Measurements from ENCODE around the gene LEFTY2.
"Not testable (repeated sequence)": the region's sequence is repeated elsewhere in the genome, so short reads cannot be mapped to it uniquely, and the experiment has no call there.

LEFTY2 gene

GRCh38 chr1:225972344-225973152 lies 31.5 kb upstream of the LEFTY2 start:
- ATAC-seq = no peak

GRCh38 chr1:225970592-225971157 lies 29.7 kb upstream of the LEFTY2 start:
- ATAC-seq = not testable (repeated sequence)

More at GRCh38 chr1:225972344-225973152, 31.5 kb upstream of the LEFTY2 start:
- TF ChIP-seq TOX (CRISPR knock-in tag; IDR thresholded peaks at IDR 0.05; ENCODE audit: borderline replicate concordance) (no peak), CSDC2 (CRISPR knock-in tag; IDR thresholded peaks at IDR 0.05) (no peak)
- TF ChIP-seq, protein P1, sequence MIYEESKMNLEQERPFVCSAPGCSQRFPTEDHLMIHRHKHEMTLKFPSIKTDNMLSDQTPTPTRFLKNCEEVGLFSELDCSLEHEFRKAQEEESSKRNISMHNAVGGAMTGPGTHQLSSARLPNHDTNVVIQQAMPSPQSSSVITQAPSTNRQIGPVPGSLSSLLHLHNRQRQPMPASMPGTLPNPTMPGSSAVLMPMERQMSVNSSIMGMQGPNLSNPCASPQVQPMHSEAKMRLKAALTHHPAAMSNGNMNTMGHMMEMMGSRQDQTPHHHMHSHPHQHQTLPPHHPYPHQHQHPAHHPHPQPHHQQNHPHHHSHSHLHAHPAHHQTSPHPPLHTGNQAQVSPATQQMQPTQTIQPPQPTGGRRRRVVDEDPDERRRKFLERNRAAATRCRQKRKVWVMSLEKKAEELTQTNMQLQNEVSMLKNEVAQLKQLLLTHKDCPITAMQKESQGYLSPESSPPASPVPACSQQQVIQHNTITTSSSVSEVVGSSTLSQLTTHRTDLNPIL (CRISPR knock-in tag; IDR thresholded peaks at IDR 0.05; ENCODE audit: low read depth) = no peak

DNA sequence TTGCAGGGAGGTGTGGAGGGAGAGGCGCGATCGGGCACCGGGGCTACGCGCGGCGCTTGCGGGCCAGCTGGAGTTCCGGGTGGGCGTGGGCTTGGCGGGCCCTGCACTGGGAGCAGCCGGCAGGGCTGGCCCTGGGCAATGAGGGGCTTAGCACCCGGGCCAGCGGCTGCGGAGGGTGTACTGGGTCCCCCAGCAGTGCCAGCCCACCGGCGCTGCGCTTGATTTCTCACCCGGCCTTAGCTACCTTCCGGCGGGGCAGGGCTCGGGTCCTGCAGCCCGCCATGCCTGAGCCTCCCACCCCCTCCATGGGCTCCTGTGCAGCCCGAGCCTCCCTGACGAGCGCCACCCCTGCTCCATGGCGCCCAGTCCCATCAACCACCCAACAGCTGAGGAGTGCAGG lies 28.7 kb upstream of the LEFTY2 start:
- not testable (repeated sequence) for ATAC-seq

- no peak for ATAC-seq
- TF ChIP-seq ZFP30 (CRISPR knock-in tag; IDR thresholded peaks at IDR 0.05) (no peak), ISL1 (CRISPR knock-in tag; IDR thresholded peaks at IDR 0.05) (no peak), PATZ1 (CRISPR knock-in tag; IDR thresholded peaks at IDR 0.05; ENCODE audit: borderline replicate concordance) (no peak), ZNF70 (CRISPR knock-in tag; IDR thresholded peaks at IDR 0.05) (no peak), TOX (CRISPR knock-in tag; IDR thresholded peaks at IDR 0.05; ENCODE audit: borderline replicate concordance) (no peak), OSR1 (CRISPR knock-in tag; IDR thresholded peaks at IDR 0.05) (no peak), TCF4 (CRISPR knock-in tag; IDR thresholded peaks at IDR 0.05; ENCODE audit: borderline replicate concordance) (no peak), SNAI2 (CRISPR knock-in tag; IDR thresholded peaks at IDR 0.05) (no peak), ESRRG (CRISPR knock-in tag; IDR thresholded peaks at IDR 0.05) (no peak), ZFP3 (CRISPR knock-in tag; IDR thresholded peaks at IDR 0.05) (no peak), ARNTL (CRISPR knock-in tag; IDR thresholded peaks at IDR 0.05; ENCODE audit: borderline replicate concordance, low read depth) (no peak), CSDC2 (CRISPR knock-in tag; IDR thresholded peaks at IDR 0.05) (no peak)
- TF ChIP-seq, protein P2, sequence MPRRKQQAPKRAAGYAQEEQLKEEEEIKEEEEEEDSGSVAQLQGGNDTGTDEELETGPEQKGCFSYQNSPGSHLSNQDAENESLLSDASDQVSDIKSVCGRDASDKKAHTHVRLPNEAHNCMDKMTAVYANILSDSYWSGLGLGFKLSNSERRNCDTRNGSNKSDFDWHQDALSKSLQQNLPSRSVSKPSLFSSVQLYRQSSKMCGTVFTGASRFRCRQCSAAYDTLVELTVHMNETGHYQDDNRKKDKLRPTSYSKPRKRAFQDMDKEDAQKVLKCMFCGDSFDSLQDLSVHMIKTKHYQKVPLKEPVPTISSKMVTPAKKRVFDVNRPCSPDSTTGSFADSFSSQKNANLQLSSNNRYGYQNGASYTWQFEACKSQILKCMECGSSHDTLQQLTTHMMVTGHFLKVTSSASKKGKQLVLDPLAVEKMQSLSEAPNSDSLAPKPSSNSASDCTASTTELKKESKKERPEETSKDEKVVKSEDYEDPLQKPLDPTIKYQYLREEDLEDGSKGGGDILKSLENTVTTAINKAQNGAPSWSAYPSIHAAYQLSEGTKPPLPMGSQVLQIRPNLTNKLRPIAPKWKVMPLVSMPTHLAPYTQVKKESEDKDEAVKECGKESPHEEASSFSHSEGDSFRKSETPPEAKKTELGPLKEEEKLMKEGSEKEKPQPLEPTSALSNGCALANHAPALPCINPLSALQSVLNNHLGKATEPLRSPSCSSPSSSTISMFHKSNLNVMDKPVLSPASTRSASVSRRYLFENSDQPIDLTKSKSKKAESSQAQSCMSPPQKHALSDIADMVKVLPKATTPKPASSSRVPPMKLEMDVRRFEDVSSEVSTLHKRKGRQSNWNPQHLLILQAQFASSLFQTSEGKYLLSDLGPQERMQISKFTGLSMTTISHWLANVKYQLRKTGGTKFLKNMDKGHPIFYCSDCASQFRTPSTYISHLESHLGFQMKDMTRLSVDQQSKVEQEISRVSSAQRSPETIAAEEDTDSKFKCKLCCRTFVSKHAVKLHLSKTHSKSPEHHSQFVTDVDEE (CRISPR knock-in tag; IDR thresholded peaks at IDR 0.05) = no peak
- TF ChIP-seq, protein P1 (CRISPR knock-in tag; IDR thresholded peaks at IDR 0.05; ENCODE audit: low read depth) = no peak
- TF ChIP-seq, protein P3, sequence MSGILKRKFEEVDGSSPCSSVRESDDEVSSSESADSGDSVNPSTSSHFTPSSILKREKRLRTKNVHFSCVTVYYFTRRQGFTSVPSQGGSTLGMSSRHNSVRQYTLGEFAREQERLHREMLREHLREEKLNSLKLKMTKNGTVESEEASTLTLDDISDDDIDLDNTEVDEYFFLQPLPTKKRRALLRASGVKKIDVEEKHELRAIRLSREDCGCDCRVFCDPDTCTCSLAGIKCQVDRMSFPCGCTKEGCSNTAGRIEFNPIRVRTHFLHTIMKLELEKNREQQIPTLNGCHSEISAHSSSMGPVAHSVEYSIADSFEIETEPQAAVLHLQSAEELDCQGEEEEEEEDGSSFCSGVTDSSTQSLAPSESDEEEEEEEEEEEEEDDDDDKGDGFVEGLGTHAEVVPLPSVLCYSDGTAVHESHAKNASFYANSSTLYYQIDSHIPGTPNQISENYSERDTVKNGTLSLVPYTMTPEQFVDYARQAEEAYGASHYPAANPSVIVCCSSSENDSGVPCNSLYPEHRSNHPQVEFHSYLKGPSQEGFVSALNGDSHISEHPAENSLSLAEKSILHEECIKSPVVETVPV (CRISPR knock-in tag; IDR thresholded peaks at IDR 0.05) = no peak
Measured at GRCh38 chr1:225965231-225965630, 24.2 kb upstream of the LEFTY2 start.
